Brain microvascular endothelial cell (primary cell): ENCODE results near the gene LIMCH1.
"Not testable (repeated sequence)": the region's sequence is repeated elsewhere in the genome, so short reads cannot be mapped to it uniquely, and the experiment has no call there.

Experiments used
- DNase-seq: peaks from one replicate; pipeline ENCODE4 v3.0.0-alpha.2; 2020
- H3K27ac ChIP-seq: fragments of 250-450 bp; sonication (Bioruptor Pico); 2 replicates; pipeline ENCODE4 v1.5.1; 2020; ENCODE audit warnings: mild to moderate bottlenecking, moderate library complexity
- H3K27me3 ChIP-seq: fragments of 250-450 bp; sonication (Bioruptor Pico); replicated peaks from 2 replicates; pipeline ENCODE4 v1.5.1; 2020; ENCODE audit warnings: mild to moderate bottlenecking
- H3K36me3 ChIP-seq: fragments of 250-450 bp; sonication (Bioruptor Pico); replicated peaks from 2 replicates; pipeline ENCODE4 v1.5.1; 2020; ENCODE audit warnings: mild to moderate bottlenecking
- H3K4me3 ChIP-seq: 2 replicates; pipeline ENCODE4 v1.5.1; 2011; ENCODE audit warnings: low read depth, mild to moderate bottlenecking, control low read depth, low read length, moderate library complexity
- in situ Hi-C: cut with HindIII; loops from 2 replicates; pipeline ENCODE4 v1.10.0; 2017; ENCODE audit warnings: low sequenced_read_pairs, low pct_ligation_motif_present
- TF ChIP-seq, protein P1 (sequence below): IDR thresholded peaks from 2 replicates; pipeline ENCODE4 v1.5.1; 2011; ENCODE audit warnings: low read depth, mild to moderate bottlenecking, moderate library complexity, low read length, control low read depth, inconsistent platforms; ENCODE audit errors: missing control alignments

The LIMCH1 gene, protein sequence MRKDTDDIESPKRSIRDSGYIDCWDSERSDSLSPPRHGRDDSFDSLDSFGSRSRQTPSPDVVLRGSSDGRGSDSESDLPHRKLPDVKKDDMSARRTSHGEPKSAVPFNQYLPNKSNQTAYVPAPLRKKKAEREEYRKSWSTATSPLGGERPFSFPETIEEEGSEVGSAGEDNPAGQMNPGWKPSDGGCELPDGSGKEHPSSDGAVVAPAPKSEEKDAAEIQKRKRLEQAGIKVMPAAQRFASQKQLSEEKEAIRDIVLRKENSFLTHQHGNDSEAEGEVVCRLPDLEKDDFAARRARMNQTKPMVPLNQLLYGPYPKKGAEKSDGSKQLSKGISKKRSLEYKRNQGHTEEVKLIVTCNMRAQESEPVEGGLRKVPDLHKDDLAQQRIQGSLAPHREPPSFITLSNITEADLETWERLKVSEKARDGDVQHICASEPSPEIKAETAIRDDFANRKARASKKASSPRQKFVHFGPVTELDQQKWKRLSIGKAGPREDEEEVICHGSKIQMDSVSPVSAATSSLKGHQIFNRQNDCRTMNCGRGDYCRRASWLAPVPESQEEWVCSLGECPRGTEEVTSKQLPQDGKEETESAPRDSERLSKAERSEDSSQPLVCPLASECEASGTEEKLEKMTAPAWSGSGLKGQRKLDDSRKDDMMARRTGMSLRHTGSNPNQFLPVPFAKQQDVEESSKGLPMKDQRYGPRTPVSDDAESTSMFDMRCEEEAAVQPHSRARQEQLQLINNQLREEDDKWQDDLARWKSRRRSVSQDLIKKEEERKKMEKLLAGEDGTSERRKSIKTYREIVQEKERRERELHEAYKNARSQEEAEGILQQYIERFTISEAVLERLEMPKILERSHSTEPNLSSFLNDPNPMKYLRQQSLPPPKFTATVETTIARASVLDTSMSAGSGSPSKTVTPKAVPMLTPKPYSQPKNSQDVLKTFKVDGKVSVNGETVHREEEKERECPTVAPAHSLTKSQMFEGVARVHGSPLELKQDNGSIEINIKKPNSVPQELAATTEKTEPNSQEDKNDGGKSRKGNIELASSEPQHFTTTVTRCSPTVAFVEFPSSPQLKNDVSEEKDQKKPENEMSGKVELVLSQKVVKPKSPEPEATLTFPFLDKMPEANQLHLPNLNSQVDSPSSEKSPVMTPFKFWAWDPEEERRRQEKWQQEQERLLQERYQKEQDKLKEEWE (N-terminal part only)

DNA sequence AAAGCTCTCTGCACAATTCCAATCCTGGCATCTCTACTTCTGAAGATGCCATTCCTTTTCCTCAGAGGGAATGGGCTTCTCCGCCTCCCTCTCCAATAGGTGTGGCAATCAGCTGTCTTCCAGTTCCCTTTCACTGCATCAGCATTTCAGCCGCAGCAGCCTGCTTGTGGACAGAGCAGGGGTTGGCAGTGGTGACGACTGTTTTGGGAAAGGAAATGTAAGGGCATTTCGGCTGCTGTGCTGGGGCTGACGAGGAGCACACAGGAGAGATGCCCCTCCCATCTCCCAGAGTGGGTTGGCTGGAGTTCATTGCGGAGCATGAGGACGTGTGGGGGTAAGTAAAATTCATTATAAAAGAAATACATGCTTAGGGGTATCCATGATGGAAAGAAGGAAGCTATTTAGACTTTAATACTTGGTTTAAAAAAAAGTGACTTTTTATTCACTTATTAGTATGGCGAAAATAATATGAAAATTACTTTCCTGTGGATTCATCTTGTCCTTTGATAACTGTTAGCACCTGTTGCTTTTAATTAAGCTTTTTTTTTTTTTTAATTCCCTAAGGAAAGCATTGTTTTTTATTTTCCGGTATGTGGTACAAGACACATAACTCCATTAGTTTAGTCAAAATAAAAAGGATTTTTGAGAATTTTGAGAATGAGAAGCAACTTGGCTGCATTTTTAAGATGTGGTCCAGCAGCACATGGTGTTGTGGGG lies at the start of gene LIMCH1:
Gene LIMCH1, plus strand, starts transcription at position 141 of the 717 bp plus-strand sequence. CDS start 67,839 bp downstream, outside the sequence.
- DNase-seq, result no peak
- peaks cover 14% of the 10 kb centered on the region for H3K27me3 ChIP-seq
- H3K4me3 ChIP-seq, result no peak within 1 kb of the TSS
- in situ Hi-C loops, result no loop called here
- H3K36me3 ChIP-seq, result no peaks in the 10 kb centered on the region
- H3K27ac ChIP-seq, result no peak within 1 kb of the TSS
- TF ChIP-seq, protein P1, sequence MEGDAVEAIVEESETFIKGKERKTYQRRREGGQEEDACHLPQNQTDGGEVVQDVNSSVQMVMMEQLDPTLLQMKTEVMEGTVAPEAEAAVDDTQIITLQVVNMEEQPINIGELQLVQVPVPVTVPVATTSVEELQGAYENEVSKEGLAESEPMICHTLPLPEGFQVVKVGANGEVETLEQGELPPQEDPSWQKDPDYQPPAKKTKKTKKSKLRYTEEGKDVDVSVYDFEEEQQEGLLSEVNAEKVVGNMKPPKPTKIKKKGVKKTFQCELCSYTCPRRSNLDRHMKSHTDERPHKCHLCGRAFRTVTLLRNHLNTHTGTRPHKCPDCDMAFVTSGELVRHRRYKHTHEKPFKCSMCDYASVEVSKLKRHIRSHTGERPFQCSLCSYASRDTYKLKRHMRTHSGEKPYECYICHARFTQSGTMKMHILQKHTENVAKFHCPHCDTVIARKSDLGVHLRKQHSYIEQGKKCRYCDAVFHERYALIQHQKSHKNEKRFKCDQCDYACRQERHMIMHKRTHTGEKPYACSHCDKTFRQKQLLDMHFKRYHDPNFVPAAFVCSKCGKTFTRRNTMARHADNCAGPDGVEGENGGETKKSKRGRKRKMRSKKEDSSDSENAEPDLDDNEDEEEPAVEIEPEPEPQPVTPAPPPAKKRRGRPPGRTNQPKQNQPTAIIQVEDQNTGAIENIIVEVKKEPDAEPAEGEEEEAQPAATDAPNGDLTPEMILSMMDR, result no peak

DNA sequence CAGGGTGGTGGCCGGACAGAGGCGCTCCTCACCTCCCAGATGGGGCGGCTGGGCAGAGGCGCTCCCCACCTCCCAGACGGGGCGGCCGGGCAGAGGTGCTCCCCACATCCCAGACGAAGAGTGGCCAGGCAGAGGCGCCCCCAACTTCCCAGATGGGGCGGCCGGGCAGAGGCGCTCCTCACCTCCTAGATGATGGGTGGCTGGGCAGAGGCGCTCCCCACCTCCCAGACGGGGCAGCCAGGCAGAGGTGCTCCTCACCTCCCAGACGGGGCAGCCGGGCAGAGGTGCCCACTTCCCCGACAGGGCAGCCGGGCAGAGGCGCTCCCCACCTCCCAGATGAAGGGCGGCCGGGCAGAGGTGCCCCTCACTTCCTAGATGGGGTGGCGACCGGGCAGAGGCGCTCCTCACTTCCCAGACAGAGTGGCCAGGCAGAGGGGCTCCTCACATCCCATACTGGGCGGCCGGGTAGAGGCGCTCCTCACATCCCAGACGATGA lies 46.8 kb upstream of the LIMCH1 start:
- H3K27ac ChIP-seq, H3K27me3 ChIP-seq, in situ Hi-C loops, DNase-seq, H3K36me3 ChIP-seq, H3K4me3 ChIP-seq: not testable (repeated sequence)

DNA sequence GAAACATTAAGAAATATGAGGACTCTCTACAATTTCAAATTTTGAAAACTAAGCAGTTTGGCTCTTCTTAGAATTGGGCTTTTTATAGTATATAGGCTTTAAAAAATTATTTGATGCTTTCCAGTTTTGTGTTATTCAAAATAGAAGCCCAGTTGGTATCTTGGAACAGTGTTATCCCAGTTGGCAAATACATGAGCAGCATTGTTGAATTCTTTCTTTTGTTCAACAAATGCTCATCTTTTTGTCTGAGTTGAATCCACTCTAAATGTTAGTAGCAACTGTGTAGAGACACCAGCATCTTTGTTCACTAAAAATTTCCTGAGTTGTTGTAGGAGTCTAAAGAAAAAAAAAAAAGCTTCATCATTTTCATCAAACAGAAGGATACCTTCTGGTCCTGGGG lies 41.0 kb upstream of the LIMCH1 start:
- in situ Hi-C loops, result no loop called here
- no peaks in the 10 kb centered on the region for H3K27me3 ChIP-seq
- no peaks in the 10 kb centered on the region for H3K36me3 ChIP-seq
- TF ChIP-seq, protein P1, result no peak
- H3K27ac ChIP-seq, result no peak overlapping the region
- no peak overlapping the region for H3K4me3 ChIP-seq
- DNase-seq, result no peak

DNA sequence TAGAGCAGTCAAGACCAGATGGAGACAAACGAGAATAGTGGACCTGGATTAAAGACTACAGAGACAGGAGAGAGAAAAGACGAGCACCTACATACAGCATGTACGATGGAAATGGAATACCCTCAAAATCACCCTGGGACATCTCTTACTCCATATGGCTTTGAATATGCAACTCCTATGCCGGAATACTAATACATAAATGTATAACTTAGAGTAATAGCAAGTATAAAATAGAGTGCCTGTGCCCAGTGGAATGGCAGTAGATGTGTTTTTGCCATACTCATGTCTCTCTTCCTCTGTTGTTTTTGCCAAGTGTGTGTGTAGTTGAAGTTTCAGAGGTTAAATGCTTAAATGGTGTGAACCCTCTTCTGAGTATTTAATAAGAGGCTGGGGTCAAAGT lies 39.8 kb upstream of the LIMCH1 start:
- Histone ChIP-seq H3K27me3 (no peaks in the 10 kb centered on the region), H3K27ac (no peak overlapping the region), H3K36me3 (no peaks in the 10 kb centered on the region), H3K4me3 (no peak overlapping the region)
- DNase-seq, result no peak
- TF ChIP-seq, protein P1, result no peak
- in situ Hi-C loops, result no loop called here

DNA sequence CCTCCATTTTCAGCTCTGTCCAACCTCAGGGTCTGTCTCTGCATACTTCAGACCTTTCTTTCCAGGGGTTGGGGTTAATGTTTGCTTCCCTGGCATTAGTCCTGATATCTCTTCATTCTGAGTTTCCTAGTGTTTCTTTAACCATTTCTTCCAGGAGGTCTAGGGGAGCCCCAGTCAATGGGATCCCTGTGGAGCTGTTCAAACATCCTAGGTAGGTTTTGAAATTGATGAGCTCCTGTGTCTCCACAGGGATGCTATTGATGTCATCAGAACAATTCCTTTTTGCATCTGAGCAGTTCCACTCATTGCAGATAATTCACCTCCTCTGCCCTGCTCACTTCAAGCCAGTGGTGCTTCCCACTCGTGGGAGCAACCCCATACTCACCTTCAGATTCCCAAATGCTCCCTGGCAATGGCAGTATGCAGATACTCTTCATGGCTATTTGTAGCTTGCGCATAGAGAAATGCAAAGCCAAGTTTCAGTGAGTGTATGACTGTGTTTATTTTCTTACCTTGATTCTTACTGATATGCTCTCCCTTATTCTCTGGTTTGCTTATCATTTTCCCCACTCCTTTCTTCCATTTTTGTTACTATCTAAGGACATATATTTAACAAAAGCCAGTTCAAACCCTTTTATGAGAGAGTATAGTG lies 33.7 kb upstream of the LIMCH1 start:
- Histone ChIP-seq H3K27ac (no peak overlapping the region), H3K4me3 (no peak overlapping the region), H3K27me3 (no peaks in the 10 kb centered on the region), H3K36me3 (no peaks in the 10 kb centered on the region)
- in situ Hi-C loops, result no loop called here
- DNase-seq, result no peak
- TF ChIP-seq, protein P1, result no peak
